ENCODE measurements around the gene UPK3BL1.
"Not testable (repeated sequence)": the region's sequence is repeated elsewhere in the genome, so short reads cannot be mapped to it uniquely, and the experiment has no call there.

DNA sequence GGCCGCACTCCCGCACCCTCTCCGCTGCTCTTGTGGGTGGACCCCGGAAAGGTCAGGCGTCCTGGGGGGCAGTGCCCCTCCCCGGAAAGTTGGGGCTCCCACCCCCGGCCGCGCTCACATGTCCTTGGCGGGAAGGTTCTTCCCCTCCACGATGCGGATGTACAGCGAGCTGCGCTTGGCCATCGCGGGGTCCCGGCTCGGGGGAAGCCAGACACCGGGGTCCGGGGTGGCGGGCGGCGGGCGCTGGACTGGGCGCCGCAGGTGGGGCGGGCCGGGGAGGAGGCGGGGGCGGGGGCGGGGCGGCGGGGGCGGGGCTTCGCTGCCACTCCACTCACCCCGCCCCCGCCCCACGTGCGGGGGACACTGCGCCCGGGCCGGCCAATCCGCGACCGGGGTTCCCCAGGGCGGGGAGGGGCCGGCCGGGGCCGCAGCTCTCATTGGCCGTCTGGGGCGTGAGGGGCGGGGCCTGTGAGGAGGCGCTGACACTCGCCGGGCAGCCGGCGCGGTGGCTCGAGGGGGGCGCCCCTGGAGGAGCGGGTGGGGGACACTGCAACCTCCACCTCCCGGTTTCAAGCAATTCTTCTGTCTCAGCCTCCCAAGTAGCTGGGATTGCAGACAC is 26.0 kb downstream of the UPK3BL1 start, which contains the start of gene RASA4:
- TF ChIP-seq POLR2A (IDR thresholded peaks at IDR 0.05; ENCODE audit: low read depth, low read length); TAF1 (IDR thresholded peaks at IDR 0.05; ENCODE audit: borderline replicate concordance, low read depth, low read length); POLR2AphosphoS5 (IDR thresholded peaks at IDR 0.05; ENCODE audit: low read depth, low read length): not testable (repeated sequence)

Measured in GM12892 (cell line).